Body of pancreas (tissue), 4 donors: Measurements from ENCODE around the gene TEX9.

Source experiments
- CTCF ChIP-seq, 7 experiments: fragments of 450-650 bp in 4 of 7; fragments of 200-600 bp in 3 of 7; sonication (generic) in 3 of 7; IDR thresholded peaks; one replicate each; pipeline ENCODE4 v1.5.1; 2016 to 2019; ENCODE audit warnings: antibody characterized with exemption in 7 of 7
- POLR2A ChIP-seq, 3 donors: fragments of 450-650 bp; IDR thresholded peaks; one replicate each; pipeline ENCODE4 v1.6.1; 2016; ENCODE audit warnings: antibody characterized with exemption in 3 of 3, mild to moderate bottlenecking in 2 of 3

GRCh38 chr15:56411122-56411749 is 46.0 kb downstream of the TEX9 start:
- TF ChIP-seq CTCF (IDR thresholded peaks at IDR 0.05) (no peak), POLR2A (IDR thresholded peaks at IDR 0.05) (no peak)
